Gastroesophageal sphincter (tissue), 4 donors: ENCODE measurements around the gene TNFRSF19. TPM values are rescaled to one million over a fixed set of nuclear protein-coding genes. Genes with fewer than 3 reads are reported as not detected.

Experiments
- ATAC-seq: fragments of 150-250 bp; one replicate; pipeline ENCODE4 v1.9.1; 2016; ENCODE audit warnings: mild to moderate bottlenecking, moderate library complexity
- H3K27ac ChIP-seq, 4 donors: fragments of 200-600 bp; sonication (generic) in 3 of 4; 1 replicate in 3 of 4; 2 replicates in 1 of 4; pipeline ENCODE4 v1.5.1; 2016 to 2019
- H3K27me3 ChIP-seq: fragments of 200-600 bp; sonication (generic); one replicate; pipeline ENCODE4 v1.5.1; 2019
- H3K36me3 ChIP-seq, 2 donors: fragments of 200-600 bp; sonication (generic); one replicate each; pipeline ENCODE4 v1.5.1; 2019; ENCODE audit warnings: control low read depth in 1 of 2
- H3K4me1 ChIP-seq, 3 donors: fragments of 200-600 bp; sonication (generic); 1 replicate in 2 of 3; 2 replicates in 1 of 3; pipeline ENCODE4 v1.5.1; 2016 to 2019; ENCODE audit warnings: control low read depth in 2 of 3
- H3K4me3 ChIP-seq, 2 donors: fragments of 200-600 bp; sonication (generic); one replicate each; pipeline ENCODE4 v1.5.1; 2019; ENCODE audit warnings: mild to moderate bottlenecking in 1 of 2, moderate library complexity in 1 of 2
- H3K9me3 ChIP-seq, 3 donors: fragments of 200-600 bp; sonication (generic); one replicate each; pipeline ENCODE4 v1.5.1; 2017 to 2019; ENCODE audit warnings: control low read depth in 2 of 3
- EP300 ChIP-seq: sonication (generic); formaldehyde crosslinking; IDR thresholded peaks from one replicate; pipeline ENCODE4 v1.6.1; 2017; ENCODE audit warnings: antibody characterized with exemption, mild to moderate bottlenecking
- POLR2A ChIP-seq, 2 donors: fragments of 450-650 bp; IDR thresholded peaks; one replicate each; pipeline ENCODE4 v1.6.1; 2017; ENCODE audit warnings: antibody characterized with exemption in 2 of 2, mild to moderate bottlenecking in 2 of 2, moderate library complexity in 1 of 2
- POLR2AphosphoS5 ChIP-seq: sonication (generic); formaldehyde crosslinking; IDR thresholded peaks from one replicate; pipeline ENCODE4 v1.6.1; 2017; ENCODE audit warnings: antibody characterized with exemption
- WGBS, 2 donors: methylation state at CpG; one replicate each; pipeline ENCODE4 v1.1.5; 2018; ENCODE audit warnings: low coverage in 1 of 2; 5-methylcytosine and 5-hydroxymethylcytosine counted together
- total RNA-seq, 4 donors: library from RNA; depleted of rRNA; stranded (reverse); fragments of >200 nt; gene quantifications; one replicate each; pipeline ENCODE4 v1.1.0, GENCODE V29; 2016
- TF ChIP-seq, protein P1 (sequence below), 4 experiments: fragments of 200-600 bp in 2 of 4; fragments of 450-650 bp in 2 of 4; sonication (generic) in 1 of 4; IDR thresholded peaks; one replicate each; pipeline ENCODE4 v1.5.1; 2017 to 2019; ENCODE audit warnings: antibody characterized with exemption in 4 of 4, mild to moderate bottlenecking in 2 of 4, moderate library complexity in 2 of 4

The TNFRSF19 gene
- total RNA-seq, 4 donors from 2014 or later, result 4.1 to 14.7 (median 8.2) TPM

DNA sequence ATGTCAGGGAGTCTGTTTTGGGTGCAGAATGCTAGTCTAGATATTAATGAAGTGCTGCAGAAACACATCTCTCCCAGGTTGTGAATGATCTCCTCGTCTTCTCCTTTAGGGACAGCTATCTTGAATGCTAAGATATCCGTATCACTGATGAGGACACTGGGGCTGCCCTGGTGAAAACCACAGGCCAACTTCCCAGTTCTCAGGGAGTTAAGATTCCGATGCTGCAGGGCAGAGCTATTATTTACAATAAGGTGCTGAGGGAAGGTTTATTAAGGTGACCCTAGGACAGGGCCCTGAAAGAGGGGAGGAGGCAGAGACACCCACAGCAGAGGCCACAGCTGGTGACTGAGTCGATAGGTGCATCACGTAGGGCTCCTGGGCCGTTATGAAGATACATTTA lies 66.1 kb downstream of the TNFRSF19 start:
- 80 to 90% methylated on average over 2 to 4 of the region's 6 CpGs for WGBS, 2 donors
- no peak for ATAC-seq
- no peaks in the 10 kb centered on the region for H3K36me3 ChIP-seq
- no peak overlapping the region for H3K4me3 ChIP-seq
- peaks cover 0 to 19% (median 0%) of the 10 kb centered on the region in 3 donors for H3K4me1 ChIP-seq
- no peaks in the 10 kb centered on the region for H3K9me3 ChIP-seq
- TF ChIP-seq POLR2A (IDR thresholded peaks at IDR 0.05), result no peak
- no peak for TF ChIP-seq EP300
- TF ChIP-seq, protein P1, sequence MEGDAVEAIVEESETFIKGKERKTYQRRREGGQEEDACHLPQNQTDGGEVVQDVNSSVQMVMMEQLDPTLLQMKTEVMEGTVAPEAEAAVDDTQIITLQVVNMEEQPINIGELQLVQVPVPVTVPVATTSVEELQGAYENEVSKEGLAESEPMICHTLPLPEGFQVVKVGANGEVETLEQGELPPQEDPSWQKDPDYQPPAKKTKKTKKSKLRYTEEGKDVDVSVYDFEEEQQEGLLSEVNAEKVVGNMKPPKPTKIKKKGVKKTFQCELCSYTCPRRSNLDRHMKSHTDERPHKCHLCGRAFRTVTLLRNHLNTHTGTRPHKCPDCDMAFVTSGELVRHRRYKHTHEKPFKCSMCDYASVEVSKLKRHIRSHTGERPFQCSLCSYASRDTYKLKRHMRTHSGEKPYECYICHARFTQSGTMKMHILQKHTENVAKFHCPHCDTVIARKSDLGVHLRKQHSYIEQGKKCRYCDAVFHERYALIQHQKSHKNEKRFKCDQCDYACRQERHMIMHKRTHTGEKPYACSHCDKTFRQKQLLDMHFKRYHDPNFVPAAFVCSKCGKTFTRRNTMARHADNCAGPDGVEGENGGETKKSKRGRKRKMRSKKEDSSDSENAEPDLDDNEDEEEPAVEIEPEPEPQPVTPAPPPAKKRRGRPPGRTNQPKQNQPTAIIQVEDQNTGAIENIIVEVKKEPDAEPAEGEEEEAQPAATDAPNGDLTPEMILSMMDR (IDR thresholded peaks at IDR 0.05), result no peak
- TF ChIP-seq POLR2AphosphoS5, result no peak
- no peaks in the 10 kb centered on the region for H3K27me3 ChIP-seq
- no peak overlapping the region for H3K27ac ChIP-seq

DNA sequence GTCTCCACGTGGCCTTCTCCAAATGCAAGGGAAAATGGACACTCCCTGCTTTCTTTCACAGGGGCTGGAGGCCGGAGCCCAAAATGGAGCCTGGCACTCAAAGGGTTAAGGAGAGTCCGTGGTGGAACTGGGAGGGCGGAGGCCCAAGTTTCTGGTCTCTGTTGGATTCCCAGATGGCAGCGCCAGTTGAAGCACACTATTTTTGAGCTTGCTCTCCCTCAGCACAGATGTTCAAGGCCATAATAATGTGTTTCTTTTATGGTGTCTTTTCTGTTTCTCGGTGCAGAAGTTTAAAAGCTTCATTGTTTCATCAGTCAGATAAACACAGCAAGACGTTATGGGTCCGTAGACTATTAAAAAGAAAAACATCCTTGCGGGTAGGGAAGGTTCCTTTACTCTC lies 67.6 kb downstream of the TNFRSF19 start:
- 30 to 44% methylated on average over 3 to 9 of the region's 9 CpGs for WGBS, 2 donors
- Histone ChIP-seq H3K9me3 (no peaks in the 10 kb centered on the region), H3K4me1 (peaks cover 0 to 19% (median 0%) of the 10 kb centered on the region in 3 donors), H3K27me3 (no peaks in the 10 kb centered on the region), H3K27ac (no peak overlapping the region), H3K4me3 (no peak overlapping the region), H3K36me3 (no peaks in the 10 kb centered on the region)
- TF ChIP-seq, protein P1 (IDR thresholded peaks at IDR 0.05), result no peak
- TF ChIP-seq EP300 (no peak), POLR2AphosphoS5 (no peak), POLR2A (IDR thresholded peaks at IDR 0.05) (no peak)
- no peak for ATAC-seq

DNA sequence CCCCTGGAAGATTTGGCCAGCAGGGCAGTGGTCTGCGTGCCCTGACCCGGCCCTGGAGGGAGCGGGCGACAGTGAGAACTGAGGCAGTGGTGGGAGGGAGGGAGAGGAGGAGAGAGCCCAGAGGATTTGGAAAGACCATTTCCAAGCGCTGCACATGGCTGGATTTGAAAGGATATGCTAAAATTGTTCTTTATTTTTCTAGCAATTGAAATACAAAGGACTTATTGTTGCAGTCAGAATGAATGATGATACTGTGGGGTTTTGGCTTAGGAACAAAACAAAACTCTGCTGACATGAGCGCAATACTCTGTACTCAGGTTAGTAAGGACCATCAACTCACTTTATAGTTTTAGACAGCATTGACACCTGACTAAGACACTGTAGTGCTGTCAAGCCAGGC lies 69.5 kb downstream of the TNFRSF19 start:
- no peak for TF ChIP-seq POLR2AphosphoS5
- TF ChIP-seq, protein P1 (IDR thresholded peaks at IDR 0.05), result no peak
- no peak for TF ChIP-seq POLR2A (IDR thresholded peaks at IDR 0.05)
- no peak for TF ChIP-seq EP300
- Histone ChIP-seq H3K4me1 (peaks cover 0 to 24% (median 0%) of the 10 kb centered on the region in 3 donors), H3K36me3 (no peaks in the 10 kb centered on the region), H3K9me3 (no peaks in the 10 kb centered on the region), H3K27ac (no peak overlapping the region), H3K4me3 (no peak overlapping the region), H3K27me3 (no peaks in the 10 kb centered on the region)
- 86 to 91% methylated on average over 2 to 5 of the region's 6 CpGs for WGBS, 2 donors
- ATAC-seq, result no peak

DNA sequence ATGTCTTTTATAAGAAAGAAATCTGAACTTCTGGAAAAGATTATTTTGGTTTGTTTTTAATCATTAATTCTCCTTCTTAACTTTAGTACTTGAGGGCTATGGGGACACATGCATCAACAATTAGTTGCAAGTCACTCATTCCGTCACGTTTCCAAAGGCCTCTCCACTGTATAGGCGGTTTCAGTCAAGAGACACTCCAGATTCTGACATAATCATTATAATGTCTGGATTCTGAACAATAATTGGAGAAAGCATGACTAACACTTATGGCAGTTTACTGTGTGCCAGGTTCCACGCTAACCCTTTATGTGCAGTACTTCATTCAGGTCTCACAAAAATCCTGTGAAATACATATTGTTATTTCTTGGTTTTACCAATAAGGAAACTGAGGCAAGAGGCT lies 71.9 kb downstream of the TNFRSF19 start:
- H3K4me1 ChIP-seq, result peaks cover 0 to 23% (median 0%) of the 10 kb centered on the region in 3 donors
- H3K36me3 ChIP-seq, result no peaks in the 10 kb centered on the region
- WGBS, 2 donors, result 67 to 88% methylated on average over 3 to 4 of the region's 4 CpGs
- H3K27ac ChIP-seq, result no peak overlapping the region
- TF ChIP-seq, protein P1 (IDR thresholded peaks at IDR 0.05), result no peak
- TF ChIP-seq EP300 (no peak), POLR2AphosphoS5 (no peak), POLR2A (IDR thresholded peaks at IDR 0.05) (no peak)
- H3K9me3 ChIP-seq, result no peaks in the 10 kb centered on the region
- H3K27me3 ChIP-seq, result no peaks in the 10 kb centered on the region
- no peak overlapping the region for H3K4me3 ChIP-seq
- no peak for ATAC-seq

DNA sequence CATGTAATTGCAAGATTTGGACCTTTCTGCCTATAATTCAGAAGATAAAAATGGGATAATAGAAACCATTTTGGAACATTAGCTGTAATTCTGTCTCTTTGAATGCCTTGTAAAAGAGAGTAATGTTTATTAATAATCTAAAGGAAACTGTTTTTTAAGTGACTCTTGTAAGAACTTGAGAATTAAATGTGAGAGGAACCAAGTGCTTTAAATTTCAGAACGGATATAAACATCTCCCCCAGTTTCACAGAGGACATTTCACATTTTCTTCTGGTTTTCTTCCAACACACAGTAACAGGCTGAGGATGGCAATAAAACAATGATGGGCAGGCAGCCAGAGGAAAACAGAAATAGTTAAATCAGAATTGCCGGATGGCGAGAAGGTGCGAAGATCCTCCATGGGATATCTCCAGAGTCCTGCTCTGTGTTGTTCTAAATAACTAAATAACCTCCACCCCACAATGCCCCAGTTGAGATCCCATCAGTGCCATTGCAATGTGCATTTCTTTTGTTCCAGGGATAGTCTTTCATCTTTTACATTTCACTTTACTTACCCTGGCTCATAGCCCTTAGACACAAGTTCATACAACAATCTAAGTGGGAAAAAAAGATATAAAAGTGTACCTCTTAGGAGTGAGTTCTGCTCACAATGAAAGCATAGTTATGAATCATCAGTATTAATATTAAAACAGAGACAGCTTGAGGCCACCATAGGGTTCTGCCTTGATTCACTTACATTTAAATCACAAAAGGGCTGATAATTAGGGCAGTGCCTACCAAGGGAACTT lies 73.3 kb downstream of the TNFRSF19 start:
- no peak overlapping the region for H3K27ac ChIP-seq

More for the DNA sequence above, 73.3 kb downstream of the TNFRSF19 start:
- H3K36me3 ChIP-seq, result no peaks in the 10 kb centered on the region
- H3K9me3 ChIP-seq, result no peaks in the 10 kb centered on the region
- H3K4me1 ChIP-seq, result peaks cover 0 to 10% (median 0%) of the 10 kb centered on the region in 3 donors
- no peaks in the 10 kb centered on the region for H3K27me3 ChIP-seq
- TF ChIP-seq EP300, result no peak
- TF ChIP-seq POLR2A (IDR thresholded peaks at IDR 0.05), result no peak
- TF ChIP-seq, protein P1 (IDR thresholded peaks at IDR 0.05), result no peak
- no peak for TF ChIP-seq POLR2AphosphoS5
- WGBS, 2 donors, result 69 to 86% methylated on average over 4 of the region's 4 CpGs
- no peak overlapping the region for H3K4me3 ChIP-seq
- ATAC-seq, result no peak
